ENCODE data around the gene COLGALT1. TPM values are rescaled to one million over a fixed set of nuclear protein-coding genes. Genes with fewer than 3 reads are reported as not detected.

COLGALT1 gene
- total and polyA plus RNA-seq, 9 of the 15 experiments (the other 6 are each of a cell fraction or from before 2014, with no cell fraction given), result 4.9 to 119 (median 82.6) TPM

DNA sequence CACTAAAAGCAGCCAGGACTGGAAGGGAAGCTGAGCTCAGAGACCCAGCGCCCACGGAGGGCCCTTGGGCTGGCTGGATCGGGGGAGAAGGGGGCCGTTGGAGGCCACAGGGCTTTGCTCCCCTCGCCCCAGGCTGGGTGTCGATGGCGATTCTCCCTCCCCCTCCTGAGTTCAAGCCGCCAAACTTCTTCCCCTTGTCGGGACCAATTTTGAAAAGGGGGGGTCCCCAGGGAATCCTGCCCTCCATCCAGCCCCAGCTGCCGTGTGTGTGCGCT is 61.2 kb downstream of the COLGALT1 start (continued):
- TF ChIP-seq KLF1 (tag; IDR thresholded peaks at IDR 0.05) (no peak), ZNF57 (CRISPR knock-in tag; IDR thresholded peaks at IDR 0.05) (no peak), ZNF282 (CRISPR knock-in tag; IDR thresholded peaks at IDR 0.05) (no peak), ZNF76 (CRISPR knock-in tag; IDR thresholded peaks at IDR 0.05; ENCODE audit: borderline replicate concordance) (no peak), ZNF324 (CRISPR knock-in tag; IDR thresholded peaks at IDR 0.05) (no peak), PURB (CRISPR knock-in tag; IDR thresholded peaks at IDR 0.05; ENCODE audit: low read depth) (no peak), COPS2 (conservative IDR thresholded peaks at IDR 0.05) (no peak), CBFA2T3 (IDR thresholded peaks at IDR 0.05) (no peak), RCOR1 (IDR thresholded peaks at IDR 0.05; ENCODE audit: borderline replicate concordance in 1 of 2, low read depth in 2 of 2, low read length in 2 of 2) (no peak), JUN (IDR thresholded peaks at IDR 0.05; ENCODE audit: borderline replicate concordance, low read depth, low read length) (no peak), JUN (CRISPR knock-in tag; IDR thresholded peaks at IDR 0.05; ENCODE audit: borderline replicate concordance) (no peak), ZNF445 (CRISPR knock-in tag; IDR thresholded peaks at IDR 0.05; ENCODE audit: low read depth) (no peak), RBBP5 (IDR thresholded peaks at IDR 0.05; ENCODE audit: borderline replicate concordance, insufficient read depth, low read length, poor library complexity, severe bottlenecking) (peak; percentile 48), PHF8 (IDR thresholded peaks at IDR 0.05; ENCODE audit: borderline replicate concordance, low read length) (peak; percentile 60; the same call in 1 of the 2 replicates), TEAD1 (CRISPR knock-in tag; IDR thresholded peaks at IDR 0.05) (no peak), SREBF2 (CRISPR knock-in tag; IDR thresholded peaks at IDR 0.05) (no peak), NR2F6 (CRISPR knock-in tag; IDR thresholded peaks at IDR 0.05) (no peak), NELFE (IDR thresholded peaks at IDR 0.05; ENCODE audit: insufficient read depth, insufficient read length) (no peak), MAZ (CRISPR knock-in tag; conservative IDR thresholded peaks at IDR 0.05 in 1 of 2, IDR thresholded peaks at IDR 0.05 in 1 of 2) (peak in 1 of 2 experiments; percentile 36; a peak in 1 of 4 replicates)
- TF ChIP-seq, protein P1, sequence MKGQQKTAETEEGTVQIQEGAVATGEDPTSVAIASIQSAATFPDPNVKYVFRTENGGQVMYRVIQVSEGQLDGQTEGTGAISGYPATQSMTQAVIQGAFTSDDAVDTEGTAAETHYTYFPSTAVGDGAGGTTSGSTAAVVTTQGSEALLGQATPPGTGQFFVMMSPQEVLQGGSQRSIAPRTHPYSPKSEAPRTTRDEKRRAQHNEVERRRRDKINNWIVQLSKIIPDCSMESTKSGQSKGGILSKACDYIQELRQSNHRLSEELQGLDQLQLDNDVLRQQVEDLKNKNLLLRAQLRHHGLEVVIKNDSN (CRISPR knock-in tag; IDR thresholded peaks at IDR 0.05), result no peak
- TF ChIP-seq, protein P2, sequence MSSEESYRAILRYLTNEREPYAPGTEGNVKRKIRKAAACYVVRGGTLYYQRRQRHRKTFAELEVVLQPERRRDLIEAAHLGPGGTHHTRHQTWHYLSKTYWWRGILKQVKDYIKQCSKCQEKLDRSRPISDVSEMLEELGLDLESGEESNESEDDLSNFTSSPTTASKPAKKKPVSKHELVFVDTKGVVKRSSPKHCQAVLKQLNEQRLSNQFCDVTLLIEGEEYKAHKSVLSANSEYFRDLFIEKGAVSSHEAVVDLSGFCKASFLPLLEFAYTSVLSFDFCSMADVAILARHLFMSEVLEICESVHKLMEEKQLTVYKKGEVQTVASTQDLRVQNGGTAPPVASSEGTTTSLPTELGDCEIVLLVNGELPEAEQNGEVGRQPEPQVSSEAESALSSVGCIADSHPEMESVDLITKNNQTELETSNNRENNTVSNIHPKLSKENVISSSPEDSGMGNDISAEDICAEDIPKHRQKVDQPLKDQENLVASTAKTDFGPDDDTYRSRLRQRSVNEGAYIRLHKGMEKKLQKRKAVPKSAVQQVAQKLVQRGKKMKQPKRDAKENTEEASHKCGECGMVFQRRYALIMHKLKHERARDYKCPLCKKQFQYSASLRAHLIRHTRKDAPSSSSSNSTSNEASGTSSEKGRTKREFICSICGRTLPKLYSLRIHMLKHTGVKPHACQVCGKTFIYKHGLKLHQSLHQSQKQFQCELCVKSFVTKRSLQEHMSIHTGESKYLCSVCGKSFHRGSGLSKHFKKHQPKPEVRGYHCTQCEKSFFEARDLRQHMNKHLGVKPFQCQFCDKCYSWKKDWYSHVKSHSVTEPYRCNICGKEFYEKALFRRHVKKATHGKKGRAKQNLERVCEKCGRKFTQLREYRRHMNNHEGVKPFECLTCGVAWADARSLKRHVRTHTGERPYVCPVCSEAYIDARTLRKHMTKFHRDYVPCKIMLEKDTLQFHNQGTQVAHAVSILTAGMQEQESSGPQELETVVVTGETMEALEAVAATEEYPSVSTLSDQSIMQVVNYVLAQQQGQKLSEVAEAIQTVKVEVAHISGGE (CRISPR knock-in tag; IDR thresholded peaks at IDR 0.05), result no peak
- TF ChIP-seq, protein P3, sequence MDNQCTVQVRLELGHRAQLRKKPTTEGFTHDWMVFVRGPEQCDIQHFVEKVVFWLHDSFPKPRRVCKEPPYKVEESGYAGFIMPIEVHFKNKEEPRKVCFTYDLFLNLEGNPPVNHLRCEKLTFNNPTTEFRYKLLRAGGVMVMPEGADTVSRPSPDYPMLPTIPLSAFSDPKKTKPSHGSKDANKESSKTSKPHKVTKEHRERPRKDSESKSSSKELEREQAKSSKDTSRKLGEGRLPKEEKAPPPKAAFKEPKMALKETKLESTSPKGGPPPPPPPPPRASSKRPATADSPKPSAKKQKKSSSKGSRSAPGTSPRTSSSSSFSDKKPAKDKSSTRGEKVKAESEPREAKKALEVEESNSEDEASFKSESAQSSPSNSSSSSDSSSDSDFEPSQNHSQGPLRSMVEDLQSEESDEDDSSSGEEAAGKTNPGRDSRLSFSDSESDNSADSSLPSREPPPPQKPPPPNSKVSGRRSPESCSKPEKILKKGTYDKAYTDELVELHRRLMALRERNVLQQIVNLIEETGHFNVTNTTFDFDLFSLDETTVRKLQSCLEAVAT (IDR thresholded peaks at IDR 0.05), result no peak
- TF ChIP-seq, protein P4, sequence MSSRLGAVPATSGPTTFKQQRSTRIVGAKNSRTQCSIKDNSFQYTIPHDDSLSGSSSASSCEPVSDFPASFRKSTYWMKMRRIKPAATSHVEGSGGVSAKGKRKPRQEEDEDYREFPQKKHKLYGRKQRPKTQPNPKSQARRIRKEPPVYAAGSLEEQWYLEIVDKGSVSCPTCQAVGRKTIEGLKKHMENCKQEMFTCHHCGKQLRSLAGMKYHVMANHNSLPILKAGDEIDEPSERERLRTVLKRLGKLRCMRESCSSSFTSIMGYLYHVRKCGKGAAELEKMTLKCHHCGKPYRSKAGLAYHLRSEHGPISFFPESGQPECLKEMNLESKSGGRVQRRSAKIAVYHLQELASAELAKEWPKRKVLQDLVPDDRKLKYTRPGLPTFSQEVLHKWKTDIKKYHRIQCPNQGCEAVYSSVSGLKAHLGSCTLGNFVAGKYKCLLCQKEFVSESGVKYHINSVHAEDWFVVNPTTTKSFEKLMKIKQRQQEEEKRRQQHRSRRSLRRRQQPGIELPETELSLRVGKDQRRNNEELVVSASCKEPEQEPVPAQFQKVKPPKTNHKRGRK (tag; IDR thresholded peaks at IDR 0.05), result no peak

Data from K562 (cell line).